Ammon's horn (tissue), 1 donor: ENCODE measurements around the gene IL17RA.
A peak's percentile ranks its signal among the peaks of the same experiment; 100 is the strongest.

Experiments used
- DNase-seq: peaks from one replicate; pipeline ENCODE4 v3.0.0-alpha.2; 2016; ENCODE audit warnings: low spot score

Gene IL17RA

GRCh38 chr22:17084554-17085276, at the start of gene IL17RA:
Gene IL17RA (plus strand): TSS chr22:17085000. CDS start chr22:17085092, 92 bp downstream.
- DNase-seq, result peak; percentile 93

GRCh38 chr22:17035246-17035645, 49.6 kb upstream of the IL17RA start:
- DNase-seq, result peak; percentile 50

- DNase-seq, result peak; percentile 79
Measured at GRCh38 chr22:17035976-17036841, 48.6 kb upstream of the IL17RA start.

- peak; percentile 4 for DNase-seq
Measured at GRCh38 chr22:17036842-17037711, 47.7 kb upstream of the IL17RA start.

GRCh38 chr22:17043521-17043920, 41.3 kb upstream of the IL17RA start:
- no peak for DNase-seq

GRCh38 chr22:17046566-17047348, 38.0 kb upstream of the IL17RA start:
- DNase-seq, result no peak

- DNase-seq, result no peak
Measured at GRCh38 chr22:17047656-17048055, 37.1 kb upstream of the IL17RA start.

- no peak for DNase-seq
Measured at GRCh38 chr22:17056058-17056457, 28.7 kb upstream of the IL17RA start.

- no peak for DNase-seq
Measured at GRCh38 chr22:17056807-17057206, 28.0 kb upstream of the IL17RA start.

GRCh38 chr22:17057959-17058814, 26.6 kb upstream of the IL17RA start:
- DNase-seq, result peak; percentile 90

GRCh38 chr22:17060126-17060525, 24.7 kb upstream of the IL17RA start:
- DNase-seq, result no peak

- no peak for DNase-seq
Measured at GRCh38 chr22:17063411-17064106, 21.2 kb upstream of the IL17RA start.

GRCh38 chr22:17064498-17065100, 20.2 kb upstream of the IL17RA start:
- DNase-seq, result no peak

- no peak for DNase-seq
Measured at GRCh38 chr22:17065433-17065832, 19.4 kb upstream of the IL17RA start.

- DNase-seq, result no peak
Measured at GRCh38 chr22:17072877-17073276, 11.9 kb upstream of the IL17RA start.

GRCh38 chr22:17074648-17075002, 10.2 kb upstream of the IL17RA start:
- DNase-seq, result no peak

GRCh38 chr22:17077255-17077654, 7.5 kb upstream of the IL17RA start:
- no peak for DNase-seq

- DNase-seq, result no peak
Measured at GRCh38 chr22:17079572-17079971, 5.2 kb upstream of the IL17RA start.

GRCh38 chr22:17083255-17083654, 1.5 kb upstream of the IL17RA start:
- DNase-seq, result no peak
